HCT116 (cell line): Measurements from ENCODE around the gene ADAM8. TPM values are rescaled to one million over a fixed set of nuclear protein-coding genes. Genes with fewer than 3 reads are reported as not detected.

ENCODE experiments used
- ATAC-seq: fragments of 200-7000 bp; cut with Tn5 transposase; 2 replicates; pipeline ENCODE4 v1.9.1; 2020; ENCODE audit warnings: mild to moderate bottlenecking, moderate library complexity
- BruUV-seq: library from RNA; stranded (reverse); fragments of 400-500 nt; replicated peaks from 2 replicates; lab custom pipeline; 2021; lab: Mats Ljungman, UMichigan
- CTCF ChIA-PET: fragments of 300-600 bp; sonication (Branson Sonifier 250); formaldehyde crosslinking; loops from one replicate; lab custom pipeline; 2021; ENCODE audit warnings: antibody characterized with exemption; lab: Charles Lee
- POLR2A ChIA-PET: fragments of 300-600, 350-600 bp; sonication (Branson Sonifier 250); formaldehyde crosslinking; loops from one replicate; lab custom pipeline; 2021; ENCODE audit warnings: antibody characterized with exemption; lab: Charles Lee
- RAD21 ChIA-PET, 2 experiments: fragments of 300-600 bp; sonication (Branson Sonifier 250); formaldehyde crosslinking; loops; one replicate each; lab custom pipeline; 2023; ENCODE audit warnings: low total read pairs in 2 of 2; ENCODE audit not compliant: uncharacterized antibody in 2 of 2, unreplicated experiment in 2 of 2, low non-redundant PET in 1 of 2; lab: Charles Lee
- DNase-seq: peaks from one replicate; pipeline ENCODE4 v3.0.0-alpha.2; 2010; ENCODE audit warnings: low read depth, low spot score
- H2AFZ ChIP-seq: fragments of 200-600 bp; shearing (Covaris generic), sonication (generic); 2 replicates; pipeline ENCODE4 v1.6.1; 2017; ENCODE audit warnings: low read depth, mixed run types, mixed read lengths, antibody characterized with exemption, low read length; ENCODE audit not compliant: poor library complexity, severe bottlenecking
- H3K27ac ChIP-seq: 2 replicates; pipeline ENCODE4 v1.5.1; 2012; ENCODE audit warnings: low read depth, low read length
- H3K27me3 ChIP-seq: fragments of 200-600 bp; sonication (generic); 2 replicates; pipeline ENCODE4 v1.6.1; 2016; ENCODE audit warnings: mixed run types, low read length, mixed read lengths; ENCODE audit not compliant: insufficient read depth
- H3K36me3 ChIP-seq, 2 experiments: fragments of 200-500 bp in 1 of 2; fragments of 200-600 bp in 1 of 2; sonication (Bioruptor generic) in 1 of 2; sonication (generic) in 1 of 2; 2 replicates each; pipeline versions ENCODE4 v1.5.1 to v1.6.1; 2014 to 2016; ENCODE audit warnings: low read length in 2 of 2, inconsistent platforms in 1 of 2, mixed read lengths in 1 of 2, mixed run types in 1 of 2; ENCODE audit not compliant: insufficient read depth in 2 of 2, control insufficient read depth in 1 of 2
- H3K4me1 ChIP-seq, 2 experiments: fragments of 200-600 bp in 1 of 2; sonication (generic) in 1 of 2; 2 replicates each; pipeline versions ENCODE4 v1.5.1 to v1.6.1; 2012 to 2017; ENCODE audit warnings: low read length in 2 of 2, inconsistent platforms in 1 of 2, mild to moderate bottlenecking in 1 of 2, mixed read lengths in 1 of 2, mixed run types in 1 of 2, moderate library complexity in 1 of 2; ENCODE audit not compliant: insufficient read depth in 2 of 2, control insufficient read depth in 1 of 2
- H3K4me2 ChIP-seq: fragments of 200-600 bp; sonication (generic); 2 replicates; pipeline ENCODE4 v1.6.1; 2017; ENCODE audit warnings: mixed run types, low read length, mixed read lengths
- H3K4me3 ChIP-seq, 2 experiments: fragments of 200-600 bp in 1 of 2; sonication (generic) in 1 of 2; replicated peaks in 1 of 2; 2 replicates each; pipeline ENCODE4 v1.5.1; 2011 to 2016; ENCODE audit warnings: low read length in 2 of 2, control low read depth in 1 of 2, low read depth in 1 of 2, mild to moderate bottlenecking in 1 of 2, mixed read lengths in 1 of 2, mixed run types in 1 of 2
- H3K79me2 ChIP-seq: fragments of 200-600 bp; sonication (generic); 2 replicates; pipeline ENCODE4 v1.6.1; 2017; ENCODE audit warnings: mild to moderate bottlenecking, mixed run types, low read length, moderate library complexity, mixed read lengths; ENCODE audit not compliant: insufficient read depth
- H3K9ac ChIP-seq: fragments of 200-600 bp; sonication (generic); 2 replicates; pipeline ENCODE4 v1.6.1; 2016; ENCODE audit warnings: low read length, mixed read lengths
- H3K9me2 ChIP-seq: fragments of 200-600 bp; sonication (generic), shearing (Covaris generic); 2 replicates; pipeline ENCODE4 v1.6.1; 2017; ENCODE audit warnings: mixed run types, mild to moderate bottlenecking, moderate library complexity; ENCODE audit not compliant: insufficient read depth
- H3K9me3 ChIP-seq, 2 experiments: fragments of 200-500 bp in 1 of 2; fragments of 200-600 bp in 1 of 2; sonication (Bioruptor generic) in 1 of 2; sonication (generic) in 1 of 2; 2 replicates each; pipeline ENCODE4 v1.6.1; 2014 to 2017; ENCODE audit warnings: low read length in 2 of 2, mixed read lengths in 2 of 2, inconsistent platforms in 1 of 2, low read depth in 1 of 2, mild to moderate bottlenecking in 1 of 2, mixed run types in 1 of 2, moderate library complexity in 1 of 2; ENCODE audit not compliant: control insufficient read depth in 1 of 2, insufficient read depth in 1 of 2
- H4K20me1 ChIP-seq: fragments of 200-600 bp; sonication (generic), shearing (Covaris generic); 2 replicates; pipeline ENCODE4 v1.6.1; 2017; ENCODE audit warnings: mixed run types, mild to moderate bottlenecking, moderate library complexity; ENCODE audit not compliant: insufficient read depth
- CBX3 ChIP-seq: IDR thresholded peaks from 2 replicates; pipeline ENCODE4 v1.6.1; 2012; ENCODE audit warnings: low read depth
- CTCF ChIP-seq, 3 experiments: fragments of 200-600 bp in 1 of 3; sonication (generic) in 1 of 3; IDR thresholded peaks in 2 of 3; conservative IDR thresholded peaks in 1 of 3; 2 replicates each; pipeline ENCODE4 v1.5.1; 2012 to 2017; ENCODE audit warnings: low read depth in 2 of 3, low read length in 2 of 3, antibody characterized with exemption in 1 of 3, borderline replicate concordance in 1 of 3, control low read depth in 1 of 3, mild to moderate bottlenecking in 1 of 3, mixed read lengths in 1 of 3, mixed run types in 1 of 3, moderate library complexity in 1 of 3; ENCODE audit not compliant: insufficient read depth in 1 of 3
- ELF1 ChIP-seq: IDR thresholded peaks from 2 replicates; pipeline ENCODE4 v1.6.1; 2012; ENCODE audit warnings: low read depth, borderline replicate concordance
- EZH2 ChIP-seq: fragments of 200-600 bp; sonication (generic); IDR thresholded peaks from 2 replicates; pipeline ENCODE4 v1.6.1; 2017; ENCODE audit warnings: antibody characterized with exemption, mixed run types
- FOSL1 ChIP-seq: IDR thresholded peaks from 2 replicates; pipeline ENCODE4 v1.6.1; 2012; ENCODE audit warnings: low read depth
- JUND ChIP-seq: IDR thresholded peaks from 2 replicates; pipeline ENCODE4 v1.6.1; 2012
- POLR2A ChIP-seq: IDR thresholded peaks from 2 replicates; pipeline ENCODE4 v1.7.0; 2011; ENCODE audit warnings: borderline replicate concordance; ENCODE audit not compliant: insufficient read depth, insufficient read length; ENCODE audit errors: extremely low read depth
- POLR2AphosphoS5 ChIP-seq: IDR thresholded peaks from 2 replicates; pipeline ENCODE4 v1.6.1; 2011; ENCODE audit warnings: mild to moderate bottlenecking, low read depth, low read length, moderate library complexity
- RAD21 ChIP-seq: IDR thresholded peaks from 2 replicates; pipeline ENCODE4 v1.6.1; 2012; ENCODE audit warnings: low read depth, mild to moderate bottlenecking
- SRF ChIP-seq: IDR thresholded peaks from 2 replicates; pipeline ENCODE4 v1.6.1; 2012; ENCODE audit warnings: low read depth
- YY1 ChIP-seq: IDR thresholded peaks from 2 replicates; pipeline ENCODE4 v1.6.1; 2011; ENCODE audit warnings: low read length, low read depth, moderate library complexity, mild to moderate bottlenecking; ENCODE audit not compliant: insufficient replicate concordance; ENCODE audit errors: extremely low read depth
- ZFX ChIP-seq: fragments of 450-650 bp; IDR thresholded peaks from 2 replicates; pipeline ENCODE4 v1.6.1; 2017
- ZNF274 ChIP-seq: fragments of 200-500 bp; sonication (Bioruptor generic); IDR thresholded peaks from 2 replicates; pipeline ENCODE4 v1.6.1; 2014; ENCODE audit warnings: mild to moderate bottlenecking, low read depth, low read length, inconsistent platforms
- intact Hi-C: fragments of 100-400 bp; cut with micrococcal nuclease; formaldehyde crosslinking; loops from 2 replicates; pipeline ENCODE4 v1.10.0; 2022
- total RNA-seq: library from RNA; stranded (reverse); gene quantifications from one replicate; pipeline ENCODE4 v1.2.1, GENCODE V29; 2021; ENCODE audit not compliant: unreplicated experiment

ADAM8 gene
- total RNA-seq, 1 experiment from 2014 or later = 4.1 TPM

- Histone ChIP-seq H3K27me3 (no peaks in the 10 kb centered on the region), H3K4me1 (peaks cover 0 to 9% of the 10 kb centered on the region in 2 experiments; a peak in 1 of 4 replicates), H3K9me2 (no peaks in the 10 kb centered on the region), H4K20me1 (no peaks in the 10 kb centered on the region), H3K9ac (no peak overlapping the region), H3K36me3 (no peaks in the 10 kb centered on the region), H3K4me2 (peak overlapping the region; percentile 25; the same call in 1 of the 2 replicates), H3K4me3 (no peak overlapping the region), H3K79me2 (no peaks in the 10 kb centered on the region), H3K27ac (no peak overlapping the region), H2AFZ (no peak overlapping the region), H3K9me3 (no peaks in the 10 kb centered on the region)
- POLR2A ChIA-PET = interaction anchor here (1.5 kb wide), 1 partner anchor 11 kb away, joined by 3 read pairs; no protein-coding TSS in a partner anchor
- RAD21 ChIA-PET = no interaction called here
- no peak for DNase-seq
- intact Hi-C loops = no loop called here
- ATAC-seq = no peak
- BruUV-seq = no TSS peak
- TF ChIP-seq EZH2 (no peak), RAD21 (no peak), ELF1 (no peak), ZFX (no peak), SRF (no peak), FOSL1 (no peak), JUND (no peak)
- CTCF ChIA-PET = no interaction called here
Observed at GRCh38 chr10:133246236-133246626, 30.4 kb downstream of the ADAM8 start.

DNA sequence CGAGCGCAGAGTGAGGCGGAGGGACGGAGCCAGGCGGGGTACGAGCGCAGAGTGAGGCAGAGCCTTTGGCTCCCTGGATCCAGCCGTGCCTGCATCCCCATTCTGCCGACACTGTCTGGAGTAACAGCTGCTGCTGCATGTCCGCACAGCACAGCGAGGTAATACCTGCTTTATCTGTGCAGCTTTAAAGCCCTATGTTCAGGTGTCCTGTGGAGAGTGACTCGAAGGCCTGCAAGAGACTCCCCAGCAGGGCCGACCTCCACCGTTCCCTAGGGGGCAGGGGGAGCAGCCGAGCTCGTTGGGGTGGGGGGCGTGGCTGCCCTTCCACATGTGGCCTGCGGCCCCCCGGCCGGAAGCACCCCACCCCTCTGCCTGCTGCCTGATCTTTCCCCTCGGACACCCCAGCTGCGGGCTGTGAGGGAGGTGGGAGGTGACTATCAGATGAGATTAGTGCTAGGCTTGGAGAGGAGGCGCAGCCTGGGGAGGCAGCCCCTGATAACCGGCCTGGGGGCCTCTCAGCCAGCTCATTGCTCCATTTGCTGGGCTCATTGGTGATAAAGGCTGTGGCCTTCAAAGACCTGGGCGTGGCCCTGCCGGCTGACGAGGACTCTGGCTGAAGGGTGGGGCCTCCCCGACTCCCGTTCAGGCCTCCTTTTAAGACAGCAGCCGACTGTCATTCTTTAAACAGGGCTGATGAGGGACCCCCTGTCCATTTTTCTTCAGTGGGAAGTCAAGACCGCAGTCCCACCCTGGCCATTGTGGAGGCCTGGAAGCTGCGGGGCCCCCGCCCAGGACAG lies 31.0 kb downstream of the ADAM8 start:
- ATAC-seq = peak; percentile 46; the same call in 1 of the 2 replicates
- Histone ChIP-seq H3K9ac (no peak overlapping the region), H3K36me3 (no peaks in the 10 kb centered on the region), H3K27ac (no peak overlapping the region), H3K4me3 (no peak overlapping the region), H2AFZ (no peak overlapping the region), H3K9me3 (no peaks in the 10 kb centered on the region), H4K20me1 (no peaks in the 10 kb centered on the region), H3K79me2 (no peaks in the 10 kb centered on the region), H3K4me2 (peak overlapping the region; percentile 25; the same call in 1 of the 2 replicates), H3K27me3 (no peaks in the 10 kb centered on the region), H3K4me1 (peaks cover 0 to 9% of the 10 kb centered on the region in 2 experiments; a peak in 1 of 4 replicates), H3K9me2 (no peaks in the 10 kb centered on the region)
- ChIA-PET RAD21 (no interaction called here), CTCF (no interaction called here), POLR2A (interaction anchor here (1.5 kb wide), 1 partner anchor 12 kb away, joined by 3 read pairs; no protein-coding TSS in a partner anchor)
- DNase-seq = no peak
- TF ChIP-seq RAD21 = no peak
- TF ChIP-seq ZNF274 = no peak
- TF ChIP-seq ZFX = no peak
- TF ChIP-seq POLR2AphosphoS5 = no peak
- no peak for TF ChIP-seq POLR2A
- TF ChIP-seq CTCF (IDR thresholded peaks at IDR 0.05 in 2 of 3, conservative IDR thresholded peaks at IDR 0.05 in 1 of 3; ENCODE audit: borderline replicate concordance in 1 of 3, insufficient read depth in 1 of 3, low read depth in 2 of 3, low read length in 2 of 3) = no peak
- no peak for TF ChIP-seq SRF
- no peak for TF ChIP-seq YY1
- TF ChIP-seq ELF1 = no peak
- TF ChIP-seq EZH2 = no peak
- TF ChIP-seq CBX3 = no peak
- intact Hi-C loops = no loop called here
- no TSS peak for BruUV-seq
